22Rv1 (cell line): ENCODE results near the gene MAP7D3.
"Not testable (repeated sequence)": the region's sequence is repeated elsewhere in the genome, so short reads cannot be mapped to it uniquely, and the experiment has no call there.

Experiments
- H3K27ac ChIP-seq: fragments of 450-650 bp; 2 replicates; pipeline ENCODE4 v1.5.1; 2017
- CTCF ChIP-seq: fragments of 450-650 bp; IDR thresholded peaks from 2 replicates; pipeline ENCODE4 v1.5.1; 2017; ENCODE audit warnings: mild to moderate bottlenecking
- ZFX ChIP-seq: fragments of 450-650 bp; IDR thresholded peaks from 2 replicates; pipeline ENCODE4 v1.6.1; 2017; ENCODE audit warnings: antibody characterized with exemption, borderline replicate concordance

MAP7D3 gene, protein sequence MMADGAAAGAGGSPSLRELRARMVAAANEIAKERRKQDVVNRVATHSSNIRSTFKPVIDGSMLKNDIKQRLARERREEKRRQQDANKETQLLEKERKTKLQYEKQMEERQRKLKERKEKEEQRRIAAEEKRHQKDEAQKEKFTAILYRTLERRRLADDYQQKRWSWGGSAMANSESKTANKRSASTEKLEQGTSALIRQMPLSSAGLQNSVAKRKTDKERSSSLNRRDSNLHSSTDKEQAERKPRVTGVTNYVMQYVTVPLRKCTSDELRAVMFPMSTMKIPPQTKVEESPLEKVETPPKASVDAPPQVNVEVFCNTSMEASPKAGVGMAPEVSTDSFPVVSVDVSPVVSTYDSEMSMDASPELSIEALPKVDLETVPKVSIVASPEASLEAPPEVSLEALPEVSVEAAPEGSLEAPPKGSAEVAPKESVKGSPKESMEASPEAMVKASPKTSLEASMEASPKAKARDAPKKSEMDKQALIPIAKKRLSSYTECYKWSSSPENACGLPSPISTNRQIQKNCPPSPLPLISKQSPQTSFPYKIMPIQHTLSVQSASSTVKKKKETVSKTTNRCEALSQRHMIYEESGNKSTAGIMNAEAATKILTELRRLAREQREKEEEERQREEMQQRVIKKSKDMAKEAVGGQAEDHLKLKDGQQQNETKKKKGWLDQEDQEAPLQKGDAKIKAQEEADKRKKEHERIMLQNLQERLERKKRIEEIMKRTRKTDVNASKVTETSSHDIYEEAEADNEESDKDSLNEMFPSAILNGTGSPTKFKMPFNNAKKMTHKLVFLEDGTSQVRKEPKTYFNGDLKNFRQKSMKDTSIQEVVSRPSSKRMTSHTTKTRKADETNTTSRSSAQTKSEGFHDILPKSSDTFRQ

DNA sequence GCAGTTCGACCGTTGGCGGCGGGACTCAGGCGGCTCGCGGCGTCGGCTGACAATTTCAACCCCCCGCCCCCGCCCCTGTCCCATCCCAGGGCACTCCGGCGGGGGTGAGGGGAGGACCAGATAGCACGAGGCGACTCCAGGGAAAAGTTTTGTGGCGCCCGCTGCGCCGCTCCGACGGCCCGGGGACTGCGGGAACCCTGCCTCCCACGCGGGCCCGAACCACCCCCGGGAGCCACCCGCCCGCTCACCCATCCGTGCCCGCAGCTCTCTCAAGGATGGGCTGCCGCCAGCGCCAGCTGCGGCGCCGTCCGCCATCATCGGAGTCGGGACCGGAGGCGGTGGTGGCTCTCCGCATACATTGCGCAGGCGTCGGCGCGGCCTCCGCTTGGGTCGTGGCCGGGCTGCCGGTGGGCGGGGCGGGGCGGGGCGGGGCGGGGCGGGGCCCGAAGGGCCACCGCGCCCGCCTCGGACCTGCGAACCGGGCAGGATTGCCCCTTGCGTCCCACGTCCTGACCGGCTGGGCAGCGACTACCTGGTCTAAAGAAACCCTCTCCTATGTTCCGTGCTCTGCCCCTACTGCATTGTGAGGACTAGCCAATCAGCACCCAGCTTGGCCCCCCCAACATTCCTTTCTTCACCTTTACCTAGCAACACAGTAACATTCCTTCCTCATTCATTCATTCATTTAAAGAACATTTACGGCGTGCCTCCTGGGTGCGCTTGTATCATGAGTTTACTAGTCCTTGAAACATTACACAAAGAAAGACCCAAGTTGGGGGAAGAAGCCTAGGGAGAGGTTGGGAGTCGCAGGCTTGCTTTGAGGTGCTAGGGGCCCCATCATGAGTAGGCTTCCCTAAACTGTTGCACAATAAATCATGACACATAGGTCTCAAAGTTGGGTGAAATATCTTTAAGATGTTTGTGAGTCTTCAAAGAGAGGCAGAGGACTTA is at the start of gene MAP7D3:
Gene MAP7D3 (minus strand): TSS at position 360 of the 951 bp plus-strand sequence. CDS start 42 bp downstream, at position 318.
- TF ChIP-seq ZFX = no peak
- TF ChIP-seq CTCF = no peak
- H3K27ac ChIP-seq = no peak within 1 kb of the TSS

DNA sequence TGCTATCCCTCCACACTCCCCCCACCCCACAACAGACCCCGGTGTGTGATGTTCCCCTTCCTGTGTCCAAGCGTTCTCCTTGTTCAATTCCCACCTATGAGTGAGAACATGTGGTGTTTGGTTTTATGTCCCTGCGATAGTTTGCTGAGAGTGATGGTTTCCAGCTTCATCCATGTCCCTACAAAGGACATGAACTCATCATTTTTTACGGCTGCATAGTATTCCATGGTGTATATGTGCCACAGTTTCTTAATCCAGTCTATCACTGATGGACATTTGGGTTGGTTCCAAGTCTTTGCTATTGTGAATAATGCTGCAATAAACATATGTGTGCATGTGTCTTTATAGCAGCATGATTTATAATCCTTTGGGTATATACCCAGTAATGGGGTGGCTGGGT is 49.5 kb upstream of the MAP7D3 start, which contains the start of gene ADGRG4:
Gene ADGRG4 (plus strand): TSS at position 243 of the 400 bp plus-strand sequence. CDS start 7,815 bp downstream, outside the sequence.
- H3K27ac ChIP-seq = not testable (repeated sequence)

DNA sequence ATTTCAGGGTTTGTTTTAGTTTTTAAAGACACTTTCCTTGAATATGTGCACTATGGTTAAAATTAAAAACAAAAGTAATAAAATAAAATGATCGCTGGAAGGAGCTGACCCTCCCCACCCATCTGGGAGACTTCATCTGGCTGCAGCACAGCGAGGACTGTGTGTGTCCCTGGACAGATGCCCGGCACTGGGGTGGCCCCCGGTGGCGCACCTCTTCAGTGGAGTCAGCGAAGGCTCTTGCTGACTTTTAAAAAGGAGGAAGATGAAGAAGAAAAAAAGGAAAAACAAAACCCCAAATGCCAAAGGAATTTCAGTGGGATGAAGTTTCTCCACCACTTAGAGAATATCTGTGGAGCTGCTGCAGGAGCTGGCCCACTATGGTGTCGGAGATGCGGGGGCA is 44.2 kb upstream of the MAP7D3 start:
- no peak for TF ChIP-seq ZFX
- no peak overlapping the region for H3K27ac ChIP-seq

DNA sequence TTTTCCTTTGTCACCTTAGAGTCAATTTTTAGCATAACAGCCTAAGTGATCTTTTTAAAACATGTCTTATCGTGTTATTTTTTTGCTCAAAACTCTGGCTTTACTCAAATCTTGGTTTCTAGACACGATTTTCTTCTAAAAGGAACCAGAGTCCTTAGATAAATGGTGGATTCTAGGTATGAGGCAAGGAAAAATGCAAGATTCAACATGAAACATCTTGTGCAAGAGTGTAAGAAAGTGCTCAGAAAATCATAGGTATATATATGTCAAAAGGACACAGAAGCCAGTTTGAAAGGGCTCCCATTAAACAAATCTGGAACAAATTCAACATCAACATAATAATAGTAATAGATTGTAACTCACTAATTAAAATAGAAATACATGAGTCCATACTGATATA is 41.5 kb upstream of the MAP7D3 start:
- no peak overlapping the region for H3K27ac ChIP-seq
- TF ChIP-seq CTCF (no peak), ZFX (no peak)

DNA sequence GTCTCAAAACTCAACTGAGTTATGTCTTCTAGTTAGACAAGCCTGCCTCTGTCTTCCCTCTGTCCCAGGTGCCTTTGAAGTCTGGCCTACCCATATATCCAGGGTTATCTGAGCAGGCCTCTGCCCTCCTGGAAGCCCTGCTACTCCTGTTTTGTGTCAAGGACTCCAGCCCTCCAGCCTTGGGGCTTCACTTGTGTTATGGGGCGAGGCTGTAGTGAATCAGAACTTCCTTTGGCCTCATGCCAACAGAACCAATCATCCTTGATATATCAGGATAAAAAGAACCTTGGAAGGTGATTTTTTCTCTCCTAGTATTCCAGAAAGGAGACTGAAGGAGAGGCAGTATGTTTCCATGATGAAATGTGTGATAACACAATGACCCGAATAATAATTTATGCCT is 40.6 kb upstream of the MAP7D3 start:
- H3K27ac ChIP-seq = no peak overlapping the region
- TF ChIP-seq ZFX (no peak), CTCF (no peak)

DNA sequence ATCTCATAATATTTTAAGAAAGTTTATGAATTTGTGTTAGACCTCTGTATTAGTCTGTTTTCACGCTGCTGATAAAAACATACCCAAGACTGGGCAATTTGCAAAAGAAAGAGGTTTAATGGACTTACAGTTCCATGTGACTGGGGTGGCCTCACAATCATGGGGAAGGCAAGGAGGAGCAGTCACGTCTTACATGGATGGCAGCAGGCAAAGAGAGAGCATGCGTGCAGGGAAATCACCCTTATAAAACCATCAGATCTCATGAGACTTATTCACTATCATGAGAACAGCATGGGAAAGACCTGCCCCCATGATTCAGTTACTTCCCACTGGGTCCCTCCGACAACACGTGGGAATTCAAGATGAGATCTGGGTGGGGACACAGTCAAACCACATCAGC is 35.2 kb upstream of the MAP7D3 start:
- not testable (repeated sequence) for H3K27ac ChIP-seq

- TF ChIP-seq CTCF = no peak
- TF ChIP-seq ZFX = no peak
- no peak overlapping the region for H3K27ac ChIP-seq
Measured at GRCh38 chrX:136275553-136275952, 24.4 kb upstream of the MAP7D3 start.

GRCh38 chrX:136273986-136274385 is 22.8 kb upstream of the MAP7D3 start:
- TF ChIP-seq CTCF (no peak), ZFX (no peak)
- H3K27ac ChIP-seq = no peak overlapping the region
